DMS 273 (cell line): ENCODE measurements around the gene ING1.
"Not testable (repeated sequence)": the region's sequence is repeated elsewhere in the genome, so short reads cannot be mapped to it uniquely, and the experiment has no call there.

Source experiments
- DNase-seq: peaks from one replicate; lab custom pipeline; 2025; ENCODE audit not compliant: unreplicated experiment; lab: John Stamatoyannopoulos, UW

ING1 gene

GRCh38 chr13:110690516-110690915 lies 23.0 kb upstream of the ING1 start:
- no peak for DNase-seq

GRCh38 chr13:110695774-110696173 lies 17.7 kb upstream of the ING1 start:
- DNase-seq, result not testable (repeated sequence)

- no peak for DNase-seq
These were observed 16.7 kb upstream of the ING1 start for GRCh38 chr13:110696776-110697175.

- DNase-seq, result no peak
These were observed 15.7 kb upstream of the ING1 start for GRCh38 chr13:110697842-110698241.

- no peak for DNase-seq
These were observed 14.8 kb upstream of the ING1 start for GRCh38 chr13:110698689-110699088.

GRCh38 chr13:110699148-110700145 lies 14.1 kb upstream of the ING1 start:
- no peak for DNase-seq

- DNase-seq, result no peak
These were observed 13.3 kb upstream of the ING1 start for GRCh38 chr13:110700186-110700585.

- DNase-seq, result no peak
These were observed 12.9 kb upstream of the ING1 start for GRCh38 chr13:110700641-110701040.

GRCh38 chr13:110701061-110701460 lies 12.4 kb upstream of the ING1 start:
- DNase-seq, result not testable (repeated sequence)

- no peak for DNase-seq
These were observed 11.4 kb upstream of the ING1 start for GRCh38 chr13:110702089-110702488.

GRCh38 chr13:110702591-110703526 lies 10.6 kb upstream of the ING1 start:
- DNase-seq, result no peak

GRCh38 chr13:110705356-110705825 lies 8.1 kb upstream of the ING1 start:
- DNase-seq, result no peak

GRCh38 chr13:110705826-110706569 lies 7.5 kb upstream of the ING1 start, which contains the start of gene CARS2:
TSS of gene CARS2 (minus strand) at chr13:110706116. CDS start at chr13:110706093, 23 bp downstream.
- peak; percentile 96 for DNase-seq

- no peak for DNase-seq
These were observed 6.7 kb upstream of the ING1 start for GRCh38 chr13:110706570-110707372.

- DNase-seq, result peak; percentile 94
These were observed 1.2 kb upstream of the ING1 start for GRCh38 chr13:110712081-110712848.

- DNase-seq, result peak; percentile 98
These were observed 455 bp upstream of the ING1 start for GRCh38 chr13:110712849-110713641.

GRCh38 chr13:110713981-110714796 lies 689 bp downstream of the ING1 start:
- DNase-seq, result peak; percentile 62
